ENCODE measurements around the gene SUGCT.

SUGCT gene

DNA sequence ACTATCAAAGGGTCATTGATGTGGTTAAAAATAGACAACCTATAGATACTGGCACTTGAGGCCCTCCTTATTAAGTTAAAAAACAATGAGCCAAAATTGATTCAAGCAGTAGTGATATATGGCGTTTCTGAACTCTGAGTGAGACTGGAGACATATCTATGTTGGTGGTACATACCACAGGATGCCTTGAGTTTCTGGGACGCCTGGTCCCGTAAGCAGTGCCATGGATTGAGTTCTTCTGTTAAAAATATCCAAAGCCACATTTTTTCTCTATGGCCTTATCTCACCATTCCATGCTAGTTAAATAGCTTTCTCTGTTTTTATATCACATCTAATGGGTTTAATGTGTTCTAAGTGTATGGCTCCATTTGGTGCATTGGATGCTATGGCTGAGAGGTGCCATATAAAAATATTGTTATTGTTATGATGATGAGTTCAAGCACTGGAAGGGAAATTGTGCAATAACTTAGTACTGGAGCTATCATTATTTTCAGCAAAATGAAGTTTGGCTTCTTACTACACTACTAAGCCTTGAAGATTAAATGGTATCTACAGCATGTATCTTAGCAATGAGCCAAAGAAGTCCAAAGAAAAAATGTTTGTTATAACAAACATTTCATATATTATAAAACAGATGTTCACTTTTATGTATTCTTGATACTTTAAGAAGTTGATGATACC, 713.9 kb downstream of the SUGCT start:
- DNase-seq: no peak

GRCh38 chr7:40850017-40850416, 715.2 kb downstream of the SUGCT start:
- DNase-seq: no peak

DNA sequence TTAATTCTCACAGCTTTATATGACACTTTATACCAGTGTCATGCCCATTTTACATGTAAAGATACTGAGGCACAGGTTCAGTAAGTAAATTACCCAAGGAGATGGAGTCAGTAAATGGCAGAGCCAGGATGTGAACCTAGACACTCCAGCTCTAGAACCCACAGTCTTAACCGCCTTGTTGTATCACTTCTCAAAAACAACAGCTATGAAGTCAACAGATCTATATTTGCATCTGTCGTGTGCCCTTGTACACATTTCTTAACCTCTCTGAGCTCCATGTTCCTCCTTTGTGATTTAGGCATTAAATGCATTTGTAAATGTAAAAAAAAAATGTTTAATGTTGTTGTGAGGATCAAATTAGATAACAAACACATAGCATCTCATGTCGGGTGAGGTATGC, 716.2 kb downstream of the SUGCT start:
- DNase-seq: no peak

DNA sequence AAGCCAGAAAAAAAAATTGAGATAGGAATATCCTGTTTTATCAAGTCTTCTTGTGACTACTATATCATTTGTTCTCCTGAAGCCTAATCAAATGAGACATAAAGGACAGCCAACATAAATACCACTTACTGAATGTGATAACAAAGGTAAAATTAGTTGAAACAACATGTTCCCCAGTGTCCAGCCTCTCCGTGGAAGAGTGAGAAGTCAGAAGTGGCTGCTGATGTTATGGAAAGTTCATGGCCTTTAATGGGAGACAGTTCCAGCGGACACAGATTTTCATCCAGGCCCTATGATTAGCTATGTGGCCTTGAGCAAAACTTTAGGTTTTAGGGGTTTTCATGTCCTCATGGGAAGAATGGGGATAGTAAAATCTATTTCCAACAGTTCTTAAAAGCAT, 724.3 kb downstream of the SUGCT start:
- no peak for DNase-seq

DNA sequence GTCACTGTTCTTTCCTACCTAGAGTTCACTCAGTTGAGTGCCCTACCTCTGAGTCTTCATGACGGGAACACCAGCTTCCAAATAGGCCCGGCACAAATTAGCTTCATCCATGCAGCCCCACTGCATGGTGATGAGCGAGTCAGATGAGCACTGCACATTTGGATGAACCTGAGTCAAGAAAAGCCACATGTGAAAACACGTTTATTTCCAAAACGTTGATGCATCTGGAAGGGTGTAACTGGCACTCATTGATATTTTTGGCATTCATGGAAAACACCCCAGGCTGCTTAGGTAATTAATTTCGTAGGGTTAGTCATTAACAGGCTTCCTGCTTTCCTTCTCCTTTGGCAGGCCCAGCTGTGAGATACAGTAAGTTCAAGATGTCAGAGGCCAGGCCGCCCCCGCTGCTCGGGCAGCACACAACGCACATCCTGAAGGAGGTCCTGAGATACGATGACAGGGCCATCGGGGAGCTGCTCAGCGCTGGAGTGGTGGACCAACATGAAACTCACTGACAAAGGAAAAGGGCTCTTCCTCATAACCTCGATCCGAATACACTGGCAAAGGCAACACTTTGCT, 725.2 kb downstream of the SUGCT start:
- DNase-seq: no peak

DNA sequence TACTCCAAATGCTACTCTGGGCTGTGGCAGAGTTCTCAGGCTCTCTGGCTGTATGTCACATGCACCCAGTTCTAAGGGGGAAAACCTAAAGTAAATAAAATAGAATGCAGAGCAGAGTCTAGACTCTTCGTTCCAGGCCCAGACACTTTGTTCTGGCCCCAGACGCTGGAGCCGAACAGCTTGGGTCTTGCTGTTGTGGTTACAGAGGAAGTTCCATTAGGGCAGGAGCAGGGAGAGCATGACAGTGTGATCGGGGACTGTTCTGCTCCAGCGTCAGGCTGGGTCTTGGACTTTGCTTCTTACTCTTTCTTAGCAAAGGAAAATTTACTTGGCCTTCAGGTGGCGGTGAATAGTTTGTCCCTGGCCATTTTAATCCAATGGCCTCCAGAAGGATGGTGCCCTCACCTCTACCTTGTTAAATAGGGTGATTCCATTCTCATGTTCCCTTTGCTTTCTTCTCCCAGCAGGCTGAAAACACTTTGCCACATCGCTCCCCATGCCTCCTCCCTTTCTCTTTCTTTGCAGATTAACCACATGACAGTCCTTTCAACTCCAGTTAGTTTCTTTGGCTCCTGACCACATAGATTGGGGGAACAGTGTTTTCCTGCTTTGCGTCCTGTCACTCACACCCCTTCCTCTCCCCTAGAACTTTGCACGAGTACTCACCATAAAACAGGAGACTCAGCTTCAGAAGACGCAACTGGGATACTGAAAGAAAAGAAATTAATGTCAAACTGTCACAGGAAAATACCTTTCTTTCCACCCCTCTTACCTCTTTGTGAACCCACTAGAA, 730.8 kb downstream of the SUGCT start:
- no peak for DNase-seq

- DNase-seq: no peak
Measured at GRCh38 chr7:40866601-40867000, 731.8 kb downstream of the SUGCT start.

- no peak for DNase-seq
Measured at GRCh38 chr7:40870108-40870507, 735.3 kb downstream of the SUGCT start.

- no peak for DNase-seq
Measured at GRCh38 chr7:40873248-40873647, 738.4 kb downstream of the SUGCT start.

- DNase-seq: no peak
Measured at GRCh38 chr7:40874756-40875155, 740.0 kb downstream of the SUGCT start.

DNA sequence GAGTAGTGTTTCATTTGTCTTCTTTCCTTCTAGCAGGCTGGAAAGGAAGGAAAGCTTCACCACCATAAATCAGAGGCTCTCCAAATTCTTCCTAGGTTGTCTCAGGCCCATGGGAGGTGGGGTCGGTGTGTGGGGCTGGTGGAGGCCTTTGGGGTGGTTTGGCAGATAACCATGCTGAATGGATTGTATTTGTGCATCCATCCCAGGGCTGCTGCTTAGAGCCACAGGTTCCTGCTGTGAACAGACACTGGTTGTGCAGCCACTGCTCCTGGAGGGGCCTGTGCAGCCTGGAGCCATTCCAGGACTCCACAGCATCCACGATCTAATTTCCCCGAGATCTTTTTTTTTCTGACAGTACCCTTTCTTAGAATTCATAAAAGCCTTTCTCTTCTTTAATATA, 741.8 kb downstream of the SUGCT start:
- no peak for DNase-seq

DNA sequence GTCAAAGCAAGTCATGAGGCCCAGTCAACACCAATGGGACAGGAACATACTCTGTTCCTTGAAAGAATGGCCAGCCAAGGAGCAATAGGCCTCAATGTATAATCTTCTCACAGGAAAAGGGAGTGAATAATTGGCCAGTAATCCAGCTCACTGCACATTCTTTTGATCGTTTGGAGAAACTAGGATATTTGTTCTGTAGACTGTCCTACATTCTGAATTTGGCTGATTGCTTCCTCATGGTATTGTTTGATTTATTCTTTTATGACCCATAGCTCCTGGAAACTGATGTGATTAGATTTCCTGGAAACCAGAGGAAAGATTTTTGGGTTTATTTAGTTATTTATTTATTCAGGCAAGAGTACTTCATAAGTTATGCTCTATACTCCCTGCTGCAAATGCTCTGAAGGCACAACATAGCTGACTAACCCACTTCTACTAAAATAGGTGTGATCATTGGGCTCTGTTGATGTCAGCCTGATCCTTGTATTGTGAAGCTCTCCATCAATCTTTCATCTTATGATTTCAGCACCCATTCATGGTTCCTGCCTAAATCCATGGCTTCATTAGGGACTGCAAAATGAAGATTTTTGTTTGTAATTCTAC, 745.2 kb downstream of the SUGCT start:
- DNase-seq: no peak

- DNase-seq: no peak
Measured at GRCh38 chr7:40880581-40880980, 745.8 kb downstream of the SUGCT start.

- DNase-seq: no peak
Measured at GRCh38 chr7:40881405-40881926, 746.7 kb downstream of the SUGCT start.

DNA sequence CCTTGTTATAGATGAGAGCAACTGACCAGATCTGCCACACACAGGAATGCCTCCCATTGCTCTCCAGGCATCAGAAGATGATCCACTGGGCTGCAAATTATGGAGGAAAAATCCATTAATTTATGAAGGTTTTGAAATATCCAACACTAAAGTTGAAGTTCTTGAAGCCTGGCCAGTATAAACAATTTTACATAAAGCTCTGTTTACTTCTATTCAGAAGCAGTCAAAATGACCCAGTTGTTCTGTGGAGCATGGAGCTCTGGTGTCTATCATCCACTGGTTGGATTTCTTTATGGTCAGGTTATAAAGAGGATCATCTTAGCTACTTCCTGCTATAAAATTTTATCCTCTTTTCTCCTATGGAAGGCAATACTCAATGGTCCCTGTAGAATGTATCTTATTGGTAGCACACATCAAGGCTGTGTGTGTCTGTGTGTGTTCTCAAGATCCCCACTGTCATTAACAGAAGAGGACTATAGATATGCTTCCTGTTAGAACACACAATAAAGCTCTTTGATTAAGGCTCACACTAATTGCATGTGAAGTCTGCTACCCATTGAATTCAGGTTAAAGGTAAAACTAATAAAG, 747.4 kb downstream of the SUGCT start:
- no peak for DNase-seq

DNA sequence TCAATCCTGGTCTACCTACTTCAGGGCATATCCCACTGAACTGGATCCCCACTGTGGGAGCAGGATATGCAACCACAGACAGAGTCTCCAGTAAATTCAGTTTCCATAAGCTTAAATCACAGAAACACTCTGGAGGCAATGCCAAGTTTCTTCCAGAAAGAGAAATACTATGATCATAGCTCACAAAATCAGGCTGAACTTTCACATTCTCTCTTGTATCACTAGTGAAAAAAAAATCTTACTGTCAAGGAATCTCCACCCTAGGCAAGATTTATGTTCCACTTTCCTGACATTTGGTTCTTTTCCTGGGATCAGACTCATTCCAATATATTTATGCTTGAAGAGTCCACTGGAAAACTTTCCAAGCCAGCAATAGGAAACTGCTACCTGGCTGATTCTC, 749.0 kb downstream of the SUGCT start:
- no peak for DNase-seq

DNA sequence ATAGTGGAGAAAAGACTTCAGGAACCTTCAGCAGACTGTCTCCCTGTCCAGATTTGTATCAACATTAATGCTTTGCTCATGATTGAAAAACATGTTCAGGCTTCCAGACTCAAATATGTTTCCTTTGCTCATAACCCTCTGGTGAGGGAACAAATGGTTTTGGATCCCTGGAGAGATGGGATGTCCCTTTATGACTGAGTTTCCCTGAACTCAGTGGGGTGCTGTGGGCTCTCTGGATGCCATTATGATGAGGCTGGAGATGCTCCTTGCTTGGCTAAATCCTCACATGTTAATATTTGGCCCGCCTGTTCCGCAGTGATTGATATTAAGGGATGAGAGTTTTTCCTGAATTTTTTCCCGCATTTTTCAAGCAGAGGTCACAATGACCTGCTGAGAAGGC, 749.4 kb downstream of the SUGCT start:
- DNase-seq: no peak

DNA sequence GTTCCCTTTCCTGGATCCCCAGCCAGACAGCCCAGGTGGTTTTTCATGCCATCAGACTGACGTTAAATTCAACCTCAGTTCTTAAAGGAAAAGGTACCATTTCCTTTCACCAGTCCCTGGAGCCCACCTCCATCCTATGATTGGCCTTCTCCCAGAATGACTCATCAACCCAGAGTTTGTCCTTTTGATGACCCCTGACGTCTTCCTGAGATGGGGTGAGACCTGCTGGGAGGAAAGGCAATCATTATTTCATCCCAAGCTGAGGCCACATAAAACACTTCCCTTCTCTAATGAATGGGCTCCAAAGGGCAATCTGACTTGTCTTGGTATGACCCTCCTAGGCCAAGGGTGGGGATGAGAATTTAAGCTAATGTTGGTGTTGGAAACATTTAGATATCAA, 750.7 kb downstream of the SUGCT start:
- DNase-seq: no peak

DNA sequence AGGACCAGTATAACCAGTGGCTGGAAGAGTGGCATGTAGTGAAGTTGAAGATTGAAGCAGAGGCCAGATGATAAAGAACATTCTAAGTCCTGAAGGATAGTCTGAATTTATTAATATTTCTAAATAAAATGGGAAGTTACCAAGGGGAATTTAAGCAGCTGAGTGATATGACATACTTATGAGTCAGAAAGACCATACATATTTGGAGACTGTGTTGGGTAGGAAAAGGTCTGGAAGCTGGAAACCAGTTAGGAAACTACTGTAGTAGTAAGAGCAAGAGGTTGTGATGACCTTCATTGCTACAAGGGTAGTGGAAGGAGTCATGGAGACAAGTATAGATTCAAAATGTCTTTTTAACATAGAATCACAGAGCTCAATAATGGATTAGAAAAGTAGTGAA, 752.3 kb downstream of the SUGCT start:
- no peak for DNase-seq

DNA sequence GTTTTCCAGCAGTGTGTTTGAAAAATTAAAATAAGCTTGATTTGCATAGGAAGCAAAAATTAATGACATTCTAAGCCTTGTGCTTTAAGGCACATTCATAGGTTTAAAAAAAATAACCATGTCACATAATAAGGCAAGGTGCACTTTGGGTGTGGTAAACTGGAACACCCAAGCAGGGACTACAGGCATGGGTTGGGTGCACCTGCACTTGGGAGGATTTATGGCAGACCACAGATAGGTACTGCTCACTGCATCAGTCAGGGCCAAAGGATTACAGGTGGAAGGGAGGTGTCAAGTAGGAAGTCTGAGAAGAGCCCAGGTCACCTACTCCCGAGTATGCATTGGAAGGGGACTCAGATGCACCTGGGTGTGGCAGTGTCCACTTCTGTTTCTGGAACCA, 753.7 kb downstream of the SUGCT start:
- no peak for DNase-seq

DNA sequence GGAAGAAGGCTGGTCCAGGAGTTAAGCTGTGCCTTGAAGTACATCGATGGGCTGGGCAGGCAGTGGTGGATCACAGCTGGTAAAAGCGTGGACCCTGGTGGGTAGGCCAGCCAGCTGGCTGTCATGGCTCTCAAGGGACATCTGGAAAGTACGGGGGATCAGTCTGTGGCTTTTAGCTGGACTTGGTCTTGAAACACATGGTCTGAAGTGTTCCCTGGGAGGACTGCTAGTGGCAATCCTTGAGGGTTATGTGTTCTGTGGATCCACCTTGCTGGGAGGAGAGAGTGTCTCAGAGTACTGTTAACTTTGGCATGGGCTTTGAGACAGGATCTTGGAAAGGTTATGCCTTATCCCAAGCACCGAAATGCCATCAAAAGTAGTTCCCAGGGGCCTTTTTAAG, 754.3 kb downstream of the SUGCT start:
- DNase-seq: no peak

GRCh38 chr7:40889539-40889938, 754.7 kb downstream of the SUGCT start:
- DNase-seq: no peak

GRCh38 chr7:40890088-40890692, 755.4 kb downstream of the SUGCT start:
- DNase-seq: no peak
